COR-L47 (cell line): ENCODE data around the gene LIMCH1.
A peak's percentile ranks its signal among the peaks of the same experiment; 100 is the strongest.

Experiments used
- DNase-seq: peaks from one replicate; lab custom pipeline; 2025; lab: John Stamatoyannopoulos, UW

Gene LIMCH1

DNA sequence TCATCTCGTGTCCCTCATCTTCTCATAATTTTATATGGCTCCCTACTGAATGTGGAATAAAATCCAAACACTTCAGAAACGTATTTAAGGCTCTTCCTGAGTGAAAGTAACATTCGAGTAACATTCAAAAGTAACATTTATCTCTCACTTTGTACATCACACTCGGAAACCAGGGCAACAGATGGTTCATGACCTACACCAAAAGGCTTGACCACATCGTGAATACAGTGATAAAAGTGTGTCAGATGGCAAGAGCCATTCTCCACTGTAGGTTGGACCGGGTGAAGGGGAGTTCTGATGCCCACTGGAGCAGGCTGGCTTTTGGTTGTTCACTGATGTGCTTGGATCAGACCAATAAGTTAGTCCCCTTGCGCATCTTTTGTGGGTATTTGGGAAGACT lies 5.6 kb upstream of the LIMCH1 start:
- no peak for DNase-seq

DNA sequence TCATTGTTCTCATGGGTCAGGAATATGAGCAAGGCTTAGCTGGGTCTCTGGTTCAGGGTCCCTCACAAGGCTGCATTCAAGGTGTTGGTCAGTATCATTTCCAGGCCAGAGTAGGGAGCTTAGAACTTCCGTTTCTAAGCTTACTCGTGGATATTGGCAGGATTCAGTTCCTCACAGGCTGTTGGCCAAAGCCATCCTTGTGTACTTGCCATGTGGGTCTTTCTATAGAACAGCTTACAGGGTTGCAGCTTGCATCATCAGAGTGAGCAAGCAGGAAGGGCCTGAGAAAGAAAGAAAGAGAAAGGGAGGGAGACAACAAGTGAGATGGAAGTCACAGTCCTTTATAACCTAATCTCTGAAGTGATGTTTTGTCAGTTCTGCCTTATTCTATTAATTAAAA lies 5.1 kb upstream of the LIMCH1 start:
- DNase-seq, result no peak

DNA sequence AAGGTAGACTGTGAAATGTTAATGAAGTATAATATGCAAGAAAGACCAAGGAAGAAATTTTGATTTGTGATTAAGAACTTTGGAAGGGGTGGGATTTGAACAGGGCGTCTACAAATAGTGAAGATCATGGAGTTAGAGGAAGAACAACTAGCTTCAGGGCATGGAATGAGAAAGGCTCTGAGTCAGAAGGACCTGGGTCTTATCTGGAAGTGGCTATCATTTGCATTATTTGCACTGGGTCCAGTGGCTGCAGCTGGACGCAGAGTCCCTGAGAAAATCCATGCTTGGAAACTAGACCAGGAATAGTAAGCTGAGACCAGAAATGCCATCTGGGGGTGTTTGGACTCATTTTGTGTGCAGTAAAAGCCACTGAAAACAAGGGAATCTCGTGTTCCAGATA lies 4.3 kb upstream of the LIMCH1 start:
- DNase-seq, result no peak

DNA sequence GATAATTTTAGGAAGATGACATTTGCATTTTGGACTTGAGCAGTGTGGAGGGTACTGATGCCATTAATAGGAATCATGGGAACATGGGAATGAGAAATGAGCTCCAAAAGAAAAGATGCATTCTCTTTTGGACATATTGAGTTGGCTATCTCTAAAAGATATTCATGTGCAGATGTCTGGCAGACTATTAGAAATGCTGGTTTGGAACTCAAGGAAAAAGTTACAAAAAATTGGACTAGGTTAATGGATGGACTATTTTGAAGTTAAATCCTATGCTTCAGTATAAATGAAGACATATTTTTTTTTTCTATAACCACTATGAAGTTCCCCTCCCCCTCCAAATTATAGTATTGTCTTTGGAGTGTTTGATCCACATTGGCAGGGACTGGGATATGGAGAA lies 3.6 kb upstream of the LIMCH1 start:
- DNase-seq, result no peak

DNA sequence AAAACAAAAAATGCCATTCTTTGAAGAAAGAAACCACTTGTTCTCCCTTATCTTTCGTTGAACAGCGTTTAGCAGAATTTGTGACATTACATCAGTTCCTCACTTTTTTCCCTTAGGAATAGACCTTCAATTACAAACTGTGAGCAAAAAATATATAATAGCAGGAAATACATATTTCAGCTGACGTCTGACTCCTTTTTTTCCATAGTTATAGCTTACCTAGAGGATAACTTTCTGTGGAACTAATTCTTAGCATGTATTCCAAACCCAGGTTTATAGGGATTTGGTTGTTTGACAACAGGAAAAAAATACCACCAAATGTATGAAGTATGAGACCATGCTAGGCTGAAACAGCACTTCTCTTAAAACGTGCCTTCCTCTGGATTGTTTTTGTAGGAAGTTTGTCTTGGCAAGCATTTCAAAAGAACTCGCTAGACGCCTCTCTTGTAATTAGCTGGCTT lies 2.0 kb upstream of the LIMCH1 start:
- no peak for DNase-seq

DNA sequence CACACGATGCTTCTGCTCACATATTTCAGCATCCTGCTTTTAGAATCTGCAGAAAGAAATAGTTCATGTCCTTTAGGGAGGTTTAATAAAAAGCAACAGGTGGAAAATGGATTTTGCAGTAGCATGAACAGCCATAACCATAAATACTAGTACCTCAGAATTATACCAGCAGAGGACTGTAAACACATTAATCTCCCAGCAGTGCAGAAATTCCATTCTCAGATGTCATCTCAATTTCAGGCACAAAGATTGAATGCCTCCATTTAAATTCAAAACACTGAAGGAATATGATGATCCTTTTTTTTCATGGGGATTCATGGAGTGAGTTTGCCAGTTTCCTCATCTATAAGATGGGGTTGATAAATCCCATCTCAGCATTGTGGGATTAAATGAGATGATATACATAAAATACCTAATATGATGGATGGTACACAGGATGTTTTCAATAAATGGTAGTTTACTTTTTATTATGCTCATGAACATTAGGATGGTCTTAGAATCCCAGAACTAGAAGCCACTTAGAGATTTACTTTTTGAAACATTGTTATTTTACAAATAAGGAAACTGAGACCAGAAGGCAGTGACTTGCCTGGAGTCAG lies 566 bp upstream of the LIMCH1 start:
- no peak for DNase-seq

DNA sequence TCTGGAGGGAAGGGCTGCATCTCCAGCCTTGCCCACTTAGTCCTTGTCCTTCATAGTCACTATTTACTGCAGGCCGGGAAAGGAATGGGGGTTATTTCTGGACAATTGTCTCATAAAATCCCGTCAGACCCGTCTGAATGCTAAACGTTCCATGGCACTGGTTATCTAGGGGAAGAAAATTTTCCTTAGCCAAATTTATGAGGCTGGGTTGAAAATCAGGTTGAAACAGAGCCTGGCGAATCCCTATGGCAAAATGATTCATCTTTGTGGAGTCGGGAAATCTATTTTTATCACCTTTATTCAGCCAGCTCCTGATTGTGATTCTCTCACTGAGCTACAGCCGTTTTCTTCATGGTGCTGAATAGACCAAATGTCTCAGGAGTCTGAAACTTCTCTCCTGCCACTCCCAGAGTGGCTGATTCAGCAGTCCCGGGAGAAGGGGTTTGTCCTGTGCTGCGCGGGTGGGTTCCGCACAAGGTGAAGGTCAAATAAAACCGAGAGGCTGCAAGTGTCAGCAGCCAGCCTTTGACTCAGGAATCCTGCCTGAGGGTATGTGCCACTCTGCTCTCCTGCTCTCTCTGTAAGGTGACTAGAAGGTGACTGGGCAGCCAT lies 1.0 kb downstream of the LIMCH1 start:
- no peak for DNase-seq

DNA sequence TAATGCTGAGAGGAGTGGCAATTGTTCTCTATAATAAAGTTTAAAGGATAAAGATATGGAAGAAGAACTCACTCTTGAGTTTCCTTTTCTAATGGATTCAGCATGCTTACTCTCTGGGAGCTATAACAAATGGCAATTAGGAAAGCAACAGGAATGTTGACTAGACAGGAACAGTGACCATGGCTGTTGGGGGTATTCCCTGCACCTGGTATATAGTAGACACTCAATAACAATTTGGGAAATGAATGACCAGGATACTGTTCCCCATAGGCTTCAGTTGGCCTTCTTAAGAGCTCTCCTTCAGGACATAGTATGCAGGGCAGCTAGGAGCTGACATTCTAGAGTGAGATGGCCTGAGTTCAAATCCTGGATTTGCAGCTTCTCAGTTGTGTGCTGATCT lies 1.8 kb downstream of the LIMCH1 start:
- no peak for DNase-seq

DNA sequence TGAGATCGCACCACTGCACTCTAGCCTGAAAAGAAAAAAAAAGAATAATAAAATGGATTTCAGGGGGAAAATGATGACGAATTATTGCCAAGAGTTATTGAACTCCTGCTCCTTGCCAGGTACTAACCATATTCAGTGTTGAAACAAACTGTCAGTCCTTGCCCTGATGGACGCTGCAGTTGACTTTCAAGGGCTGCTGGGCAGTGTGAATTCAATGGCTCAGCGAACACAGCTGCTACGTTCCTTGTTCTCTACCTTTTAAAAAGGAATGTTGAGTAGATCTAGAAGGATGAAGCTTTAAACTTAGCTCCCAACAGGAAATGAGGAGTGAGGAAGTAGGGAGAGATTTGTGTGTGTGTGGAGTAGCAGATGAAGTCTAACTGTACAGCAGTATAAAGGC lies 2.7 kb downstream of the LIMCH1 start:
- no peak for DNase-seq

DNA sequence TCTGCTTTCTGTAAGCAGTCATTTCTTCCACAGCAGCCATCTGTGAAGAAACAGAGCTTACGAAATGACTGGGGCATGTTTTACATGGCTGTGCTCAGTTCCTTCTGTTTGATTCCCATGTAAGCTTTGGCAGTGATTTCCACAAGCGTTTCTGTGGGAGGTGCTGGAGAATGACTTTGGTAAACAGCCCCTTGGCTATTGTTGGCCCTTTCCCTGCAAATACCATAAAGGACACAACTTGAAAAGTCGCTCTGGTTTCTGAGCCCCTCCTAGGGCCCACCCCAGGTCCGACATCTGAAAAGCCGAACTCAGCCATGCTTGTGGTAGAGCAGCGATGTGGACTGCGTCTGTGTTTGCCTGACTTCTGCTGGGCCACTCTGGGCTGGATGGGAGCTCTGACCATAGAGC lies 3.7 kb downstream of the LIMCH1 start:
- no peak for DNase-seq

DNA sequence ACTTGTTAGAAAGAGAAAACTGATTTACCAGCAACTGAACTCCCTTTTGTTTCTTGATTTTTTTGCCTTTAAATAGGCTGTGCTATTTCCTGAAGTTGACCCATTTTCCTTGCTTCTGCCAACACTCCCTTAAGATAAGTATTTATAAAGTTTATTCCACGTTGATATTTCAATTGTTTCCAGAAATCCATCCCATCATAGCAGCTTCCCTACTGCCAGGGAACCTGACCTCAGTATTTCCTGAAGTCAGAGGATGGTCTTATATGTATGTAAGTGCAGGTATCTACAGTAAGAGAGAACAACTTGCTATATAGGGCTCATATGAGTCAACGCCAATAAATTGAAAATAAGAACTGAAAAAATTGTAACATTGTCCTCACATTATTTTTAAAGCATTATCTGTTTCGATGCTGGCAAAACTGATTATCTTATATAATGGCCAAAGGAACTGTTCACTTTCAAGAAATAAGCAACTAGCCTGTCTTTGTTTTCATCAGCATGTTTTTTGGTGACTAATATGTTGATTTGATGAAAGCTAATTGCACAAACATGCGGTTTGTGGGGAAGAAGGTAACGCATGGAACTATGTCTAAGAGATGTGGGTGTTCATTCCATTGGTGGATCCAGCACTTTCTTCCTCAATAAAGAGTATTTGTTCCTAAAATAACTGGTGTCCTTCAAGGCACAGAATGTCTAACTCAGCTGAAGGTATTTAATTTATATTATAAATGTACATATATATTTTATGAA lies 4.7 kb downstream of the LIMCH1 start:
- DNase-seq, result no peak

DNA sequence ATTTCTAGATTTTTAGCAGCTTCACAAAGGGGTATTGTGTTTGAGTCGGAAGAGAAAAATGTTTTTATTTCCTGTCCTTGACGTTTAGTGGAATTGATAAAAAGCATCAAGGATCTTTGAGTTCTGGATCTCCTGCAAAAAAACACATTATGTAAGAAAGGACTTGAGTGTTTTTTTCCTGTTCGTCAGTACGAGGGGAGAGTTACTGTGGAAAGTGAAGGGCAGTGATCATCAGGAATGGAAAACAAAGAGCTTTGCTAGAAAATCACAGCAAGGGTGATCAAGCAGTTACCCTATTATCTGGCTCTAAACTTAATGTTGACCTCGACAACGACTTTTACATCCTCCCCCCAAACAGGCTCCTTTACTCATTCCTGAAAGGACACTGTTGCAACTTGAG lies 7.3 kb downstream of the LIMCH1 start:
- no peak for DNase-seq

DNA sequence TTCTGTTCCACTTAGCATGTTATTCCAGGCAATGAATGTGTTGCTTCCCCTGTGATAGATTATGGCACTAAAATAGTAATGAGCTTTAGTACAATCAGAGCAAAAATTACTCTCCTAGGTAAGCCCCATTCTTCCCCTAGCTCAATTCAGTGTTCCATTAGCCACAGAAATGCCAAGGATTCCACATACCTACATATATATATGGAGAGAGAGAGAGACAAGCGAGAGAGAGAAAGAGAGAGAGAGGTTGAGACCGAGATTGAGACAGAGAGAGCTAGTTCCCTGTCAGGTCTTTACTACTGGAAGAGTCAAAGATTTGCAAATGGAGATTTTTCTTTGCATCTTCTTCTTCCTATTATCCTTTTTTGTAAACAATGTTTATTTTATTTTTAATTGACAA lies 8.7 kb downstream of the LIMCH1 start:
- no peak for DNase-seq

DNA sequence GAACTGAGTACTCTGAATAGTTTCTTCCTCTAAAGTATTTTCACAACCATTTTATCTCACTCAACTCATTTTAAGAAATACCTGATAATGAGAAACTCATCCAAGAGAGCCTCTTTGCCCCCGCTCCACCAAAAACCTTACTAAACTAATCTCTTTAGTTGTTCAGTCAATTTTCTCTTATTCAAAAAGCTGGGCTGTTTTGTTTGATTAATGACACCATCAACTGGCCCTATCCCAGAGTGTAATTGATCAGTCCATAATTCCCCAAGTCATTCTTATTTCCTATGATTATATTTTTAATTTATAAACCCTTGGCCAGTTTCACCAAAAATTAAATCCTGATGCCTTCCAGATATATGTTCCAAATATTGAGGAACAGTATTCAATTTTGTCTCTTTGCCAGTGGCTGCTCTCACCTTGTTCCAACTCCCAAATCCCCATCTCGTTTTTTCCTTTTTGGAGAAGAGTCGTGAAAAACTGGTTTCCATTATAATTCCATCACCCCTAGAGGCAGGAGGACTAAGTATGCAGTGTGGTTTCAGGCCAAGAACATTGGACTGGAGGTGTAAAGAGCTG lies 10.4 kb downstream of the LIMCH1 start:
- DNase-seq, result no peak

DNA sequence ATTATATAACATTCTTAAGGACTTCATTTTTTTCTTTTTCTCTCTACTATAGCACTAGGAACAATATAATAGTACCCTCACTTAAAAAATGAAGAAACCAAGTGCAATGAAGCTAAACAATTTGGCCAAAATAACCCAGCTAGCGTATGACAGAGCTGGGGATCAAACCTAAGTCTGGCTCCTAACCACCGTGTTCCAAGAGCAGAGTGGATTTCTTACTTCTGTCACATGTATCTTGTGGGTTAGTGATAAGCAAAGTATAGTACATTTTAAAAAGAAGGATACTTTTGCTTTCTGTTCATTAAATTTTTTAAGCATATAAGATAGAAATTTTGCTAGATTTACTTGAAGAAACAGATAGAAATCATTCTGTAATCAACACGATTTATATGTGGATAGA lies 11.5 kb downstream of the LIMCH1 start:
- no peak for DNase-seq

DNA sequence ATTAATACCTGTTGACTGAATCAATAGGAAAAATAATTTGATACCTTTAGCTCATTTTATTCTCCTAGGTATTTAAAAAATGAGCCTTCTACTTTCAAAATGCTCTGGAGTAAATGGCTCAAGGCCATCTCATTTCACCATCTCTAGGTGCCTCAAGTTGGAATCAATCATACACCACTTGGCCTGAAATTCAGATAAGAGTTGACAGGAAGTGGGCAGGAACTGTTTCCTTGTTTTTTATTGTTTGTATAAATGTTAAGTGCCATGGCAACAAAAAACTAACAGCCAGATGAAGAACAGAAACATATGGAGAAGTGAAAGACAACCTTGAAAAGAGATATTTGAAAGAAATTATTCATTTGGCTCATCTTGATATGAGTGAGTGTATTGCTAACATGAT lies 12.4 kb downstream of the LIMCH1 start:
- DNase-seq, result peak; percentile 11

DNA sequence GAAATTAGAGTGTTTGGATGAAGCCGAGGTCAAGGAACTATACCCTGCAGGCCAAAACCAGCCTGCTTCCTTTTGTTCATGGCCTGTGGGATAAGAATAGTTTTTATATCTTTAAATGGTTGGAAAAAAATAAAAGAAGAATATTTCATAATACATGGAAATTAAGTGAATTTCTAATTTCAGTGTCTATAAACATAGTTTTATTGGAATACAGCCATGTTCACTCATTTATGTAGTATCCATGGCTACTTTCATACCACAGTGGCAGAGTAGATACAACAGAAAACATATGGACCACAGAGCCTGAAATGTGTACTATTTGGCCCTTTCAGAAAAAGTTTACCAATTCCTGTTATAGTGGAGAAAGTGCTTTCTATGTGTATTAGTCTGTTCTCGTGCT lies 13.6 kb downstream of the LIMCH1 start:
- no peak for DNase-seq

DNA sequence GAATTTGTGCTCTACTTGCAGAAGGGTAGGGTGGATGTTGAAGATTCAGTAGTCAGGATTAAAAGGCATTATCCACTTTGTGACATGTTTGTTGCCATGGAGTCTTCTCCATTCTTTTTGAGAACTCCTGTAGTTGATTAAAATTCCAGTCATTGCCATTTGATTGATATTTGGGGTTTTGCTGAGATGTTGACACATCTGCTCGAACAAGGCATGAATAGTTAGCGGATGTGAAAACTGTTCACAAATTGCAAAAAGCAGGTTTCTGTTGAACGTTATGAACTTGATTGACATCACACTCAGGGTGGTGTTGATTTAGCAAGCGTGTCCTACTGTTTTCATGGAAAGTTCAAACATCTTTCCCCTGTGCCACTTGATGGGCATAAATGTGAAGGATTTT lies 16.9 kb downstream of the LIMCH1 start:
- DNase-seq, result no peak

DNA sequence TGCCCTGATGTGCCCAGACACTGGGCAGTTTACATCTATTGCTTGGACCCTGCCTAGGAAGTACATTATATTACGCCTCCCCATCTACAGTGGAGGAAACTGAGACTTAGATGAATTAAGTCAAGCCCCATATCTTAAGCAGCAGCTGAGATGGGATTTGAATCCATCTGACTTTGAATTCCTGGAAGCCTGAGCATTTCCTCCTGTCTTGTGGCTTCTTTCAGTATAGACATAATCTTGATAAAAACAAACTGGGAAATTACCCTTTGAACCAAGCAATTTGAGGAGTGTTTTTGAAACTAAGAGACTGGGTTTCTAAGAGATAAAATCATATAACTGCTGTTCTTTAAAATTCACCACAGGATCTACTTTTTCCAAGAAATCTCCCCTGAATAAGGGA lies 18.6 kb downstream of the LIMCH1 start:
- no peak for DNase-seq

DNA sequence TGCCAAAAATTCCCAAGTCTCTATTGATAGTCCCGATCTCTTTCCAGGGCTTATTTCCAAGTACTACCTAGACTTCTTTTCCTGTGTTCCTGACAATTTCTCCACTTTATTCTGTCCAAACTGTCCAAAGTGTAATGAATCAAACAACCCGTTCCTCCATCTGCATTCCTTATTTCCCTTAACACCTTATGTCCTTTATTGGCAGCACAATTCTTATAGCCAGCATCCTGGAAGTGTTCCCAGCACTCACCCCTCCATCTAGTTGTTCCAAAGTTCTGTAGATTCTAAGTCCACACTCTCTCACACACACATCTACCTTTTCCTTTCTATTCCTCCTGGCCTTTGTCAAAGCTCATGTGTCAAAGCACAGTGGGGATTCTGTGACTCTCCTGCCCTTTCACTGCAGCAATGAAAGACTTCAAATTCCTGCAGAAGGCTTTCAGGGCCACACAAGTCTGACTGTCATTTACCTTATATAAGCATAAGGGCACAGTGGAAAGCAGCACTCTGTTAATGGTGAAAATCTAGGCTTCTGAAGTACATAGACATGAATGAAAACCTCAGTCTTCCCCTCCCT lies 22.1 kb downstream of the LIMCH1 start:
- DNase-seq, result no peak

DNA sequence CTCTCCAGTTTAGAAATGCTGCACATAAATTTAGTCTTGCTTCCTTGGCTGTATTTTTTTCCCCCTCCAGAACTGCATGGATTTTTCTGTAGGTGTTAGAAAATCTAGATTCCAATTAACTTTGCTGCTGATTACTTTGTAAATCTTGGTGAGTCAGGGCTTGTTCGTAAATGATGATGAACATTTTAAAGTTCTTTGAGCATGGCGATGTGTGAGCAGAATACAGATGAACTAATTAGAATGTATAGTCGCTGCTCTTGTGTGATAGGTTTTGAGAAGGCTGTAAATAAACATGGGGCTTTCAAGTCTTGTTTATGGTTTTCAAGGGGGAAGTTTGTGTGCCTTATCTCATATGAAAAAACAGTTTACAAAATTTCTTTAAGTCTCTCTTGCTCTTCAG lies 23.3 kb downstream of the LIMCH1 start:
- no peak for DNase-seq

DNA sequence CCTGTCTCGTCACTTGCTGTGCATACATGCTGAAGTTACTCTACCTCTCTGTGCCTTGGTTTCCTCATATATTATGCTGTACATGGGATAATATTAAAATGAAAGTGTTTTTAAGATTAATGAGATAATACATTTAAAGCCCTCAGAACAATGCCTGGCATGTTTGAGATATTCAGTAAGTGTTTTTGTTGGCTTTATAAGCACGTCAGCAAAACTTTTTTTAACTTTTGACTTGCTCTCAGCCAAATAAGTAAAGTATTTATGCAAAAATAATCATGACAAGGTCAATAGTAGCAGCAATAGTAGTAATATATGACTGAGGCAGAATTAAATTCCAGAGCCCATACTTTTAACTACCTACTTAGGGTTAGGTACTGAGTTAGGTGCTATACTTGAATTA lies 29.2 kb downstream of the LIMCH1 start:
- DNase-seq, result no peak

DNA sequence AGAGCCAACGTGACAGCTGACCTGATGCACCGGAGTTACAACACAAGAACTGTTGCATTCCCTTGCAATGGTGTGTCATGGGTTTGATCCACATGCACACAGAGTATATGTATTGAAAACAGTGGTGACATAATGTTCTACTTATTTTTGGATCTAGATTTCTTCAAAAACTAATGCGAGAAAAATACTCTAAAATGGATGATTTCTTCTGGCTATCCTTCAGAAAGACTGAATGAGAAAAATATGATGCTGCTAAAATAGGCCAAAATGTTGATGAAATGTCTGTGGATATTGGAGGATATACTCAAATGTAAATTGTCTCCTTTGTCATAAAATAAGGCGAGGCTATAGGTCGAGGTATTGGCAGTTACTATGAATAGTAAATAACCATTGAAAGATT lies 30.4 kb downstream of the LIMCH1 start:
- DNase-seq, result no peak
